Stimulated activated CD8-positive, alpha-beta memory T cell treated with anti-CD3 and anti-CD28 coated beads, Interleukin-2, amount 100 ng/mL, for 48 hours (primary cell): ENCODE measurements around the gene SMAD6.

Source experiments
- DNase-seq, 2 donors: peaks; one replicate each; pipeline ENCODE4 v3.0.0-alpha.2; 2020; ENCODE audit warnings: low read depth in 2 of 2

SMAD6 gene

DNA sequence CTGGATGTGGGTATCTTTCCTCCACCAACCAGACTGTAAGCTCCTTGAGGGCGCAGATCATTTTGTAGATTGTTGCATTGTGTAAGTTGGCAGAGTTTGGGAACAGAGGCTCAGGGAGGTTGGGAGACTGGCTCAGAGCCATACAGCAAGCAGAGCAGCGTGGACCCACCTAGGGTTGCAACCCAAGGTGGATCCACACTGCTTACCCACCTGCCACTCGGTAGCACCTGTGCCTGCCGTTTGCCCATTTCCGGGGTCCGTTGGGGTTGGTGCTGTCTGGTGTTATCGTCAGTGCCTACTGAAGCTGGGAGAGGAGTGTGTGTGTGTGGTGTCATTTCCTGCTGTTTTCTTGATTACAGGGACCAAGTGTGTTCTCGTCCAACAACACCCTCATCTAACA, 19.0 kb downstream of the SMAD6 start:
- no peak for DNase-seq

DNA sequence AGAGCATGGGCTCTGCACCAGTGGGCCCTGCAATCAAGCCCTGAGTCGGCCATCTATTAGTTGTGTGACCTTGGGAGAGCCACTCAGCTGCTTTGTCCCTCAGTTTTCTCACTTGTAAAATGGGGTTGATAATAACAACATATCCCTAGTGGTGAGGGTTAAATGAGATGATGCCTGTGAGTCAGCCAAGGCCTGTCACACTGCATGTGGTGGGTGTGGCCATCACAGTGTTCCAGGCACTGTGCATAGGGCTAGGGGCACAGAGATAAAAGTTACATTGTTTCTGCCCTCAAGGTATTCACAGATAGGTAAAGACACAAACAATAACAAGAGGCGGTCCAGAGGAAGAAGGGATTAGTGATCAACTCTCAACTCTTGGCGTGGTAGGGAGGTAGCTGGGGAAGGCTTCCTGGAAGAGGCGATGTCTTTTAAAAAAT, 19.5 kb downstream of the SMAD6 start:
- no peak for DNase-seq

DNA sequence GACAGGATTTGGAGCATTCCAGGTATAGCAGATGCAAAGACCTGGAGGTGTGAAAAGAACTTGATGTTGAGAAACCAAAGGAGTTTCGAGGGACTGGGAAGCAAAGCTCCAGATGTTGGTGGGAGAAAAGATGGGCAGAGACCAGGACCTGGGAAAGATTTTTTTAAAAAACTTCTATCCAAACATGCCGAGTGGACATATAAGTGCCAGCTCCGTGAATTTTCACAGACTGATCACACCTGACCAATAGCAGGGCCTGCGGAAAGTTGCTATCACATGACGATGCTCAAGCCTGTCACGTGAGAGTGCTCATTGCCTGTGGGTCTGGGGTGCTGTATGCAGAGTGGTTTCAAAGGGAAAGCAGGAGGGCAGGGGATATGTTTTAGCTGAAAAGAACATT, 19.9 kb downstream of the SMAD6 start:
- no peak for DNase-seq

DNA sequence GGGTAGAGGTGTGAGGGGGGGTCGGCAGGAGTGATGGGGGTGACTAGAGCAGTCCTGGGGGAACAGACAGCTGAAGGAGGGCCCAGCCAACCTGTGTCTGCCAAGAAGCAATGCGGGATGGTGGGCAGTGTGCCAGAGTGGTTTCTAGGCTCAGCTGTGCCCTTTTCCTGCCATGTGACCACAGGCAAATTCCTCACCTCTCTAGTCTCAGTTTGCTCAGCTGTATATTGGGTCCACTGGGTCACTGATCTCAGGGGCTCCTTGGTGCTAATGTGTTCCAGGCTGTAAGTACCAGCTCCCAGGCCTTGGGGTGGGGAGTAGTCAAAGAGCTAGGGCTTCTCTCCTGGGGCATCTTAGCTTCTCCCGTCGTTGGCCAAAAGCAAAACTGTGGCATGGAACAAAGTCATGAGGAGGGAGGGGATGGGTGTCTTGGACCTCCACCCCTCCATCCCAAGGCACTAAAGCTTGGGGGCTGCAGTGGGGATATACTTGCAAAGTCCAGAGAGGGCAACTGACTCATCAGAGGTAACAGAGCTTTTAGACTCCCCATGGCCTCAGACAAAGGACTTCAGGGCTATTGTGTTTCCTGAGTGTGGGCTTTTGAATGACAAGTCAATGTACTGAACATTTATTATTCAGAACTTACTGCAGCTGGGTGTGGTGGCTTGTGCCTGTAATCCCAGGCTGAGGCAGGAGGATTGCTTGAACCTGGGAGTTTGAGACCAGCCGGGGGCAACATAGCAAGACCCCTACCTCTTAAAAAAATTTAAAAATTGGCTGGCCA, 20.9 kb downstream of the SMAD6 start:
- DNase-seq, result no peak

DNA sequence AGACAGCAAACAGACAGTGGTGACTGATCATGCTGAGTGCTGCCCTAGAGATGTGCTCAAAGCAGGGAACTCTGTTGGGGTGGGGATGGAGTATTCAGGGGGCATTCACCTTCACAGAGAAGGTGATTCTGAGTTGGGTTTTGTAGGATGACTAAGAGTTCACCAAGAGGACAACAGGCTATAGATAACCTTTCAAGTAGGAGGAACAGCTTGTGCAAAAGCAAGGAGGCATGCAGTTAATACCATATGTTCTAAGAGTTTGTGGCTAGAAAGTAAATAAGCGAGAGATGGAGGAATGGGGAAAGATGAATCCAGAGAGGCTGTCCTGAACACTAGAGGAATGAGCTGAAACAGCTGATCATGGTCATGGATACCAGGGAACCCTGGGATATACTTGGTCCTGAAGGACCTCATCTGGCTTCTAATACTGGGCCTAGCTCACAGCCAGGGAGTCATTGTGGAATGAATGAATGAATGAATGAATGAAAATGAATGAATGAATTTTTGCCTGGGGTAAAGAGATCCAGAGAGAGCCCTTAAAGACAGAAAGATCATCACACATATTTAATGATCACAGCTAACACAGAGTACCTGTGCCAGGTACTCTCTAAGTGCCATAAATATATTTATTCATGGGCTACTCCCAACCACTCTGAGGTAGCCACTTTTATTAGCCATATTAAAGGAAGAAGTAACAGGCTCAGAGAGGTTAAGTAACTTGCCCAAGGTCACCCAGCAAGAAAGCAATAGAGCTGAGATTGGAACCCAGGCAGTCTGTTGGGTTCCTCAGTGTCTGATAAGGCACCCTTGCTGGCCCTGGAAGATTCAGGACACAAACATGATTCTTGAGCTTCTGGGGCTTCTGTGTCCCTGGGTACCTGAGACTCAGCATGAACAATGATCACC, 22.0 kb downstream of the SMAD6 start:
- no peak for DNase-seq

DNA sequence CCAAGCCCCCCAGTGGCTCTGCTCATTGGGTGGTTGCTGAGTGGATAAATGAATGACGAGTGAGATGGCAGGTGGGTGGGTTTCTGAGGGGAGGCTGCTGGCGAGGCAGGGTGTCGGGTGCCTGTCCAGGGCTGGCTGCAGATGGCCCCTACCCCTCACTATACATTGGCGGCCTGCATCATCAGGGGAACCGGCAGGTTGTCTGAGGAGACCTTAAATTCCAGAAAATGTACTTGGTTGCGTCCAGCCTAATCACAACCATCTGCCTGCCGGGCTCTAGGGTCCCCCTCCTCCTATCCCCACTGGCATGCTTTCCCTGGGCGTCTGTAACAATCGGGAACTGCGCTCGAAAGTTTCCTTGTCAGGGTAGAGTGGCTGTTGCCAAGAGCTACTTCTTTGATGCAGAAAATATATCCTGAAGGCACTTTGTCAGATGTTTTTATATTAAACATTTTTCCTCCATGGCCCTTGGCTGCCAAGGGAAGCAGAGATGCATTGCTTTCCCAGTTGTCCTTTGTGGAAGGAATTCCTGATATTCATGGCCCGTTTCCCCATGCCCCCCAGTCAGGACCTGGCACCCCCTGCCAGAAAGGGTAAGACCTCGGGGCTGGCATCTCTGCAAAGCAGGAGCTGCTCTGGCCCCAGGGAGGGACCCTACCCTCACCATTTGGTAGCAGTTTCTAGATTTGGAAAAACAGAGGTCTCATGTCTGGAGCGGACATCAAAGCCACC, 22.9 kb downstream of the SMAD6 start:
- DNase-seq, result no peak

DNA sequence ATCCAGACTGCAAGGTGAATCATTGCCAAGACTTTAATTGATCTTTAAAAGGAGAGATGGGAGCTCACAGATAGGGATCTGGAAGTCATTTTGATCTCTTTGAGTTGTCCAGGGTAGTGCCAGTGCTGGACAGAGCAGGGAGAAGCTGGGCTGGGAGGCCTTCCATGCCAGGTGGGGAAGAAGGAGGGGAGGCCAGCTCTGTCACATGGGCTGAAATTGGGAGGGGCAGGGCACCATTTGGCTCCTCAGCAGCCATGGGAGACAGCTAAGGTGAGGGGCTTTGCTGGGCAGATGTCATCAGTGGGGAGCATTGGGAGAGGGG, 23.4 kb downstream of the SMAD6 start:
- DNase-seq, result no peak

DNA sequence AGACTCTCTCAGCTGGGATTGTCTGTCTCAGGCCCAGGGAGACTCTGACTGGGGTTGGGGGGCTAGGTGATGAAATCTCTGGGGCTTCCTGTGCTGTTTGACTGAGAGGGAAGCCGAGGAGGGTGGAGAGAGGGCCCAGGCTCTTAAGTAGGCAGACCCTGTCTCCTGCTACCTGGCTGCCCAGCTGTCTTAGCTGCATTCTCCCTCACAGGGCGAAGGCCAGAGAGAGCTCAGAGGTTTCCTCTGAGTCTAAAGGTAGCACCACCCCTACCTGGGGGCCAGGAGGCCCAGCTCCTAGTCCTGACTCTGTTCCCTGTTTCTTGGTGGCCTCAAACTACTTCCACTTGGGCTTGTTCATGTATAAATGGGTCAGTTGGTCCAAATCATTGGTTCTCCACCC, 24.4 kb downstream of the SMAD6 start:
- no peak for DNase-seq

DNA sequence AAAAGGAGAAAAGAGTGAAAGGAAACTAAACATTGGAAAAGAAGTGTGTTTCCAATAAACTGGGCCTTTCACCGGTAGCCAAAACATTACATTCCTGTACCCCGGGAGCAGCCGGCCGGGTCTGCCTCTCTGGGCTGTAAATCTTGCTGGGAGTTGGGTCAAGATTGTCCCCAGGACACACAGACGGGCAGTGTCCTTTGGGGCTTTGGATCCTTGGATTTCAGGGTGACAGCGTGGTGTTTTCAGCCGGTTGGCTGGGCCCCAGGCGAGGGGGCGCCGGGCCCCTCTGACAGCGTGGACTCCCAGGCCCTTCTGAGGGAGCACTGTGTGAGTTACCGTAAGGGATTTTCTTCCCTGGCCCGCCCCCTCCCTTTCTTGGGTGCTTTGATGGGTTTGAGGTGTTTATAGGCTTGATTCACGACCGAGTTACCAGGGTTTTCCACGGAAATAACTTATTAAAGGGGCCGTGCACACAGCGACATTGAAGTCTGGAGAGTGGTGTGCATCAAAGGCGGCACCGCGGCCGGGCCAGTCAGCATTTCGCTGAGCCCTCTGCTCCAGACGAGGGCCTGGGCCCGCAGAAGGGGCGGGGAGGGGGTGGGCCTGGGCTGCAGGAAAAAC, 27.4 kb downstream of the SMAD6 start:
- no peak for DNase-seq

DNA sequence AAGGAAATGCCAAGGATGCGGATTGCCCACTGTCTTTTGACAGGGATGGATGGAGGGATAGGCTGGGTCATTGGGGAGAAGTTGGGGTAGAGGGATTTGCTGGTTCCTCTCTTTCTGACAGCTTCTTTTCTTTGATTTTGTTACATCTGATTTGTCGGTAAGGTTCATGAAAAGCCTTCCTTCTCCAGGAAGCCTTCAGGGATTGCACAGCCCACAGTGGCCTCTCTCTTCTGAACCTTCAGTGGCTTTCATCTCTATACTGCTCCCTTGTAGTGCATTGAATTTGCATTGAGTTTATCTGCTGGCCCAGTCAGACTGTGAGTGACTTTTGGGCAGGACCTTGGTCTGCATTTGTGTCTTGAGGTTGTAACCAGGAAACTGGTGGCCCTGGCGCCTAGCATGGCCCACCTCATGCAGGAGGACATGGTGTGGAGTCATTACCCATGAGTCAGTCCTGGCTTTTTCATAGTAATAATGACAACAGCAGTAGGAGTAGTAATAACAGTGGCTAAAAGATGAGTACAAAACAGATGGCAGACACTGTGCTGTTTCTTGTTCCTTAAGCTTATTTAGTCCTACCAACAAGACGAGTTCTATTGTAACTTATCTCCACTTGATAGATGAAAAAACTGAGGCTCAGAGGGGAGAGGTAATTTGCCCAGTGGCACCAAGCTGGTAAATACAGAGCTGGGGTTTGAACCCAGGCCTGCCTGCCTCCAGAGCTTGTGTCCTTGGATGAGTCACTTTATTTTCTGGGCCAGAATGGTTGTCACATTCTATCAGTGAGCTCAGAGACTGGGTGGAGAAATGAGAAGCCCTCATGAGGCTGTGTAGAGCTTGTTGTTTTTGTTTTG, 28.4 kb downstream of the SMAD6 start:
- DNase-seq, result no peak

DNA sequence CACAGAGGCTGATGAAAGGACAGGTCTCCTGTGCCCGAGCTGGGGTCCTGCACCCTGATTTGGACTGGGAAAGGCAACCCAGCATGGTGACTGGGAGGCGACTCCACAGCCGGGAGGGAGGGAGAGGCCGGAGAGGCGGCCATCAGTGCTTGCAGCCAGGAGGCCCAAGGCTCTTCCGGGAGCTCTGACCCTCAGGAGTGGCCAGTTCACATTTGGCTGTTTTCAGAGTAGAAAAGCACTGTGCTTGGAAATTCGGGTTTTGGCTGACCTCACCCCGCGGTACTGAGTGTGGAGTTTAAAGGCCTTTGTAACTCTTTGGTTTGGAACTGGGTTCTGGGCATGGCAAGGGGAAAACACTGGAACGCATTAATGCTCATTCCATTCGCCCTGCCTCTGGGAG, 31.9 kb downstream of the SMAD6 start:
- DNase-seq, result no peak

DNA sequence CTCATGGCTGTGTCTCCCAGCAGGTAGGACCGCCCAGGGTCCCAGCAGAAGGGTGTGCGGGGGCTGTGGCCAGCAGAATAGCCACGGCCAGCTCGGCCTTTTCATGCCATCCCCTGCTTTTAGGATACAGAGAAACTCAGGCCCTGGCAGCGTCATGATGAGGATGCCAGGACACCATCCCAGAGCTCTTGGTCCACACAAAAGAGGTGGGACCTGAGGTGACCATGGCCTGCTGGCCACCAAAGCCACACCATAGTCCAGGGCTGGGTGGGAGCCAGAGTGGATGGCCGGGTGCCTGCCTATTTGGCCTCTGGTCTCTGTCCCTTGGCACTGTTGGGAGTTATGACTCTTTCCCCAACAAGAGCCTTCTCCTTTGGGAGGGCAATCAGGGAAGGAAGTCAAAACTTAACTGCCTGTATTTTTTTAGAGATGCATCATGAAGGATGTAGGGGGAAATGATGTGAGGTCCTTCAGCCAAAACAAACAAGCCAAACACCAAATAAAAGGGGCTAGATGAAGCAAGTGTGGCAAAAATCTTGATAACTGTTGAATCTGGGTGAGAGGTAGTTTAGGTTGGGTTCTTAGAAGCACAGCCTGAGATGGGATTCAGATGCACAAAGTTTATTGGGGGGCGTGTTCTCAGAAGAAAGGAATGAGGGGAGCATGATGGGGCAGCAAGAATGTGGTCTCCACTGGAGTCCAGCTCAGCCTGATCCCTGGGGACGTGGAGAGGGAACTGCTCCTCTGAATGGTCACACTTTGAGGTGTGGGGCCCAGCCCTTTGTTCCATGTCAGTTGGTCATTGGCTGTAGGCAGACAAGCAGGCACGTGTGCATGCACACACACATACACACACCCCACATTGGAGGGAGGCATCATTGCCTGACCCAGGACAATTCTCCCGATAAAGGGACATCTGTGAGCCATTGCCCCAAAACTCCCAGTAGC, 33.2 kb downstream of the SMAD6 start:
- DNase-seq, result no peak

DNA sequence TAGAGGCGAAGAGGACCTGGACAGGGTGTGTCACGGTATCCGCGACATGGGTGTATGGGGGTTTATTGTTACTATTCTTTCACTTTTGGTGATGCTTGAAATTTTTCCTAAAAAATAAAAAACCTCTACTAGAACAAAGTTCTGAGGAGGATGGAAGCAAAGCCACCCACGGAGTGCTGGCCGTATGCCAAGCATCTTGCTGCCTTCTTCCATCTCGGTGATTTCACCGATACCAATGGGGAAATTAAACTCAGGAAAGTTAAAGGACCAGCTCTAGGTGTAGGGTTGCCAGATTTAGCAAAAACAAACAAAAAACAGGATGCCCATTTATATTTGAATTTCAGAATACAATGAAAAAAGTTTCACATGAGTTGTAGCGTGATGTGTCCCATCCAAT, 33.9 kb downstream of the SMAD6 start:
- no peak for DNase-seq

DNA sequence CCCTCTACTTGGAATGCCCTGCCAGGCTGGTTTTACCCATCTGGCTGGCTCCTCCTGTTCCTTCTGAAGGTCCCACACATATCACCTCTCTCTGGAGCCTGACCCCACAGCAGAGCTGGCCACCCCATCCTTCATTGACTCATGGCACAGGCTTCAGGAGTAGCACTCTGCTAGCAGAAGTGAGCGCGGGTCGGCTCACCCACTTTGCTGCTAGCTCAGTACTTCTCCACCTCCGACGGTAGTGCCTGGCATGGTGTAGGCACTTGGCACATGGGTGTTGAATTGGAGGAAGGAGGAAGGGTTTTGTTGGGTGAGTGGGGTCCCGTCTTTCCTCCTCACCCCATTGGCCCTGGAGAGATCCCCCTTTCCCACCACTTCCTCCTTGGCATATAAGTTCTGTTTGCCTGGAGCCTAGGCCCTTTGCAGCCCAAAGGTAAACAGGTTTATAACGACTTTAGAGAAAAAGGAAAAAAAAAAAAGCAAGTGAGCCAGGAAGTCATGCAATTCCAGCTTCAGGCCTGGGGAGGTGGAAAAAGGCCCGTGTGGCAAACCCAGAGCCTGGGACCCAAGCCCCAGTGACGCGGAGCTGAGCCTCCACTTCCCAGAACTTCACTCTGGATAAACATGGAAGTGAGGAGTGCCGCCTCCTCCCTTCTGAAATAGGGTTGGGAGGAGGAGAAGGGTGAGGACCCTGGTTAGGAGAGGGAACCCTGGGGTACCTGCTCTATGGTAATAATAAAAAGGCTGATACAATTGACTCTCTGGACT, 35.4 kb downstream of the SMAD6 start:
- DNase-seq, result no peak

DNA sequence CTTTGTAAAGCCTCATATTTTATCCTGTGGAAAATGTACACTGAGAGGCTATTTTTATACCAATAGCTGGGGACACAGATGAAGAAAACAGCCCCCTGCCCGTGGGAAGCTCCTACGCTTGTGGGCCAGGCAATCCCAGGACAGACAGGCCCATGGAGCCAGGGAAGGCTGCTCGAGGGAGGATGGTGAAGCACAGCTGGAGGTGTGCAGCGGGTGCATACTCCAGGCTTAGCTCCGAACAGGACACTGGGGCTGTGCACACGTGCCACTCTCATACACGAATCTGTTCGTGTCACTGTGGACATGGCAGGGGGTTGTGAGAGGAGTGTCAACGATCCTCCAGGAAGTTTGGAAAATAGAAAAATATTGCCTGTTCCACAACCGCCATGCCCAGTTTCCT, 36.1 kb downstream of the SMAD6 start:
- no peak for DNase-seq

DNA sequence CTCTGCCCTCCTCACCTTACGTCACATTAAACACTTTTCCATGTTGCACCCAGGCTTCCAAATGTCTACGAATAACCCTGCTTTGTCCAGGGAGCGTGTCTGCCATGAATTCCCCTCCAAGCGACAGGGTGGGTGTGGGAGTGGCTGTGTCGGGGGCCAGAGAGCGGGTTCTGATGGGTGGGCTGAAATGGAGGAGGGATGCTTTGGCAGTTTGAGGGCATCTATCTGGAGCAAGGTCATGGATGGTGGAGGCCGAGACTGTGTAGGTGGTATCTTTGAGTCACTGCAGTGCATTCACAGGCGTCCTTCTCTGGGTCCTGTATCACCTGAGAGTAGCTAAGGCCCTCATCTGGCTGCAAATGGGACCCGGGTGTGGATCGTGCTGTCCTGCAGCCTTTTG, 36.6 kb downstream of the SMAD6 start:
- DNase-seq, result no peak

DNA sequence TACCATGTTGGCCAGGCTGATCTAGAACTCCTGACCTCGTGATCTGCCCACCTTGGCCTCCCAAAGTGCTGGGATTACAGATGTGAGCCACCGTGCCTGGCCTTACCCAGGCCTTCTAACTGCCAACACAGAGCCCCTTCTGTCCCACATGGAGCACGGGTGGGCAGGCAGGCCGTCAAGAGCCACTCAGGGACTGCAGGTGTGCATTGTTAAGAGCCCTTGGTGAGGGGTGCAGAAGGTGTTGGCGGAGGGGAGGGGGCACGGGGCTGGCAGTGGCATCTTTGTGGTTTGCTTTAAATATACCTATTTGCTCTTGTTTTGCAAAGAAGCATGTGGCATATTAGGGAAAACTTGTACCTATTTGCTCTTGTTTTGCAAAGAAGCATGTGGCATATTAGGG, 37.3 kb downstream of the SMAD6 start:
- DNase-seq, result no peak

DNA sequence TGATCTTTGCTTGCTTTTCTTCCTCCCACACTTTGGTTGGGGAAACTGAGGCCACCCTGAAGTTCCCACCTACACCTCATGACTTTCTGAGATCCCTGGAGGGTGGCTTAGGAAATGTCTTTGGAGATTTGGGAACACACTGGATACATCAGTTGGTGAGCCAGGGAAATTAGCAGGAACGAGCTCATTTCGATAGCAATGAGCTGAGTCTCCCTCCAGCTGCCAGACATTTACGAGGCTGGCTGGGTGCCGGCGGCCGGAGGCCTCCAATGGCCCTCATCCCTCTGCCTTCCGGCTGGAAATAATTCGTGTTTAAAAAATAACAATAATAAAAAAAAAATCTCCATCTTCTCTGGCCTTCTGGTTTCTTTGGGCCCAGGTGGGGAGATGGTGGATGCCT, 38.8 kb downstream of the SMAD6 start:
- DNase-seq, result no peak

DNA sequence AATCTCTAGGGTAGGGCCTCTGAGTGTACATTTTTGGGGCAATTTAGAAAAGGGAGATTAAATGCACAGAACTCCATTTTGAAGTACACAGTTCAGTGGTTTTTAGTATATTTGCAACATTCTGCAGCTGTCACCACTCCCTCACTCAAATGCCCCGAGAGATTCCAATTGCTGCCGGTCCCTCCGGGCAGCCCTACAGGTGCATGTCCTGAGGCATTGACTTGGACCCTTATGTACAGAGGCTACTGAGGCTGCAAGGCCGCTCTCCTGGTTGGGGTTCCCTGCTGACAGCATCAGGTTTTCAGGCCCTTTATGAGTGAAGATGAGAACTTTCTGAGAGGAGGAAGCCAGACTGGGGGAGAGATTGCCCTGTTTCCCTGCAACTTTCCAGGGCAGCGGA, 39.6 kb downstream of the SMAD6 start:
- DNase-seq, result no peak
